Bone marrow (tissue), 2 donors: ENCODE results near the gene LRRIQ1.
"Not testable (repeated sequence)": the region's sequence is repeated elsewhere in the genome, so short reads cannot be mapped to it uniquely, and the experiment has no call there.

ENCODE experiments used
- DNase-seq, 2 donors: peaks; one replicate each; lab custom pipeline; 2025; lab: John Stamatoyannopoulos, UW

The LRRIQ1 gene

DNA sequence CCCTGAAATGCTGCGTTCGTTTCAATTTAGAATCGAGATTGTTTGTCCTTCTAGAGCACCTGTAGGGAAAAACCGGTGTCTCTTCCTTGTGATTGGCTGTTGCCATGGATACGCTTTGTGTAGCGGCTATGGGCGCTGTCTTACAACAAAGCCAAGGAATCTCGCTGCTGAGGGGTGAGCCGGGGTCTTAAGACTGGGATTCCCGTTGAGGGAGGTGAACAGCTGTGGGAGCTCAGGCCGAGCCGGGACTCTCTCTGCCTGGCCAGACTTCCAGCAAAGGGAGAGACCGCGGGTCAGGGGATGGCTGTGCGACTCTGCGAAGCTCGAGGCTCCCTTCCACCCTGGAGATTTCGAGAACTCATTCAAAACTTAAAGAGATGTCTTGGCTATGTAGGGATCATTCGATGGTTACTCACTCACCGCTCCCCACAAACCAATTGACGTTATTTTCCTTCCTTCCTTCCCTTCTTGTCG, at the start of gene LRRIQ1, which contains the start of gene TSPAN19:
TSS of gene LRRIQ1 (plus strand) at position 118 of the 474 bp plus-strand sequence. CDS start 1,826 bp downstream, outside the sequence.
TSS of gene TSPAN19 (minus strand) at position 44 of the 474 bp plus-strand sequence. CDS start 6,331 bp downstream, outside the sequence.
- DNase-seq: no peak

GRCh38 chr12:84986586-84986985, 49.6 kb upstream of the LRRIQ1 start:
- DNase-seq: no peak

- DNase-seq: no peak
Measured at GRCh38 chr12:84994426-84994825, 41.7 kb upstream of the LRRIQ1 start.

GRCh38 chr12:84995641-84996040, 40.5 kb upstream of the LRRIQ1 start:
- no peak for DNase-seq

DNA sequence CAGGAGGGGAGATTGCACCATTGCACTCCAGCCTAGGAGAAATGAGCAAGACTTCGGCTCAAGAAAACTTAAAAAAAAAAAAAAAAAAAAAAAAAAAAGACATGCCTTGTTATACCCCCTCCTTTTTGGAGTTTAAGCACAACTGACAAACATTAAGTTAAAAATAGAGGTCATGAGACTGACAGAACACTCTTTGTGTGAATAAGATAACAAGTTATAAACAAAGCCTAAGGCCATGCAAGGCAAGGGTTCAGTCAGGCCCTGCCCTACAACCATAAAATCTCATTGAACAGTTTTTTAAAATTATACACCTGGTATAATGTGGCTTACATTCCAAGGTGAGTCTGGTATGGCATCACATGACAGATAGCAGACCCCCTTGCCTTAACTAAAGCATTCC, 39.4 kb upstream of the LRRIQ1 start:
- no peak for DNase-seq

- DNase-seq: no peak
Measured at GRCh38 chr12:84998341-84998740, 37.8 kb upstream of the LRRIQ1 start.

- DNase-seq: no peak
Measured at GRCh38 chr12:85000729-85001128, 35.4 kb upstream of the LRRIQ1 start.

DNA sequence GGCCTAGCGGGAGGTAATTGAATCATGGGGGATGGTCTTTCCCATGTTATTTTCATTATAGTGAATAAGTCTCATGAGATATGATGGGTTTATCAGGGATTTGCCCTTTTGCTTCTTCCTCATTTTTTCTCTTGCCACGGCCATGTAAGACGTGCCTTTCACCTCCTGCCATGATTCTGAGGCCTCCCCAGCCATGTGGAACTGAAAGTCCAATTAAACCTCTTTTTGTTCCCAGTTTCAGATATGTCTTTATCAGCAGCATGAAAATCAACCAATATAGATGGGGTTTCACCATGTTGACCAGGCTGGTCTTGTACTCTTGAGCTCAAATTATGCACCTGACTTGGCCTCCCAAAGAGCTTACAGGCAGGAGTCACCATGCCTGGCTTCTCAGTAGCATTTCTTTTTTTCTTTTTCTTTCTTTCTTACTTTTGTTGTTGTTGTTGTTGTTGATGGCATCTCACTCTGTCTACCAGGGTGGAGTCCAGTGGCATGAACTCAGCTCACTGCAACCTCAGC, 33.3 kb upstream of the LRRIQ1 start:
- DNase-seq: no peak

DNA sequence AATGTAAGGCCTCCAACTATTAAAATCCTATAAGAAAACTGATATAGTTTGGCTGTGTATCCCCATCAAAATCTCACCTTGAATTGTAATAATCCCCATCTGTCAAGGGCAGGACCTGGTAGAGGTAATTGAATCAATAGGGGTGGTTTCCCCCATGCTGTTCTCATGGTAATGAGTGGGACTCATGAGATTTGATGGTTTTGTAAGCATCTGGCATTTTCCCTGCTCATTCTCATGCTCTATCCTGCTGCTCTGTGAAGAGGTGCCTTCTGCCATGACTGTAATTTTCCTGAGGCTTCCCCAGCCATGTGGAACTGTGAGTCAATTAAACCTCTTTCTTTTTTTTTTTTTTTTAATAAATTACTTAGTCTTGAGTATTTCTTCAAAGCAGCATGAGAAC, 31.9 kb upstream of the LRRIQ1 start:
- DNase-seq: no peak

DNA sequence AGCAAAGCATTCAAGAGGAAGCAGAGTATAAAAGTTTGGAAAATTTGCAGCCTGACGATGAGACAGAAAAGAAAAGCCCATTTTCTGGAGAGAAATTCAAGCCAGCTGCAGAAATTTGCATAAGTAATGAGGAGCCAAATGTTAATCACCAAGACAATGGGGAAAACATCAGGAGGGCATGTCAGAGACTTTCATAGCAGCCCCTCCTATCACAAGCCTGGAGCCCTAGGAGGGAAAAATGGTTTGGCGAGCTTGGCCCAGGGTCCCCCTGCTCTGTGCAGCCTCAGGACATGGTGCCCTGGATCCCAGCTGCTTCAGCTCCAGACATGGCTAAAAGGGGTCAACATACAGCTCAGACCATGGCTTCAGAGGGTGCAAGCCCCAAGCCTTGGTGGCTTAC, 31.1 kb upstream of the LRRIQ1 start:
- DNase-seq: not testable (repeated sequence)

GRCh38 chr12:85005615-85006014, 30.5 kb upstream of the LRRIQ1 start:
- no peak for DNase-seq

GRCh38 chr12:85006206-85006605, 29.9 kb upstream of the LRRIQ1 start:
- DNase-seq: no peak

GRCh38 chr12:85007836-85008235, 28.3 kb upstream of the LRRIQ1 start:
- no peak for DNase-seq

- no peak for DNase-seq
Measured at GRCh38 chr12:85016413-85016812, 19.7 kb upstream of the LRRIQ1 start.

DNA sequence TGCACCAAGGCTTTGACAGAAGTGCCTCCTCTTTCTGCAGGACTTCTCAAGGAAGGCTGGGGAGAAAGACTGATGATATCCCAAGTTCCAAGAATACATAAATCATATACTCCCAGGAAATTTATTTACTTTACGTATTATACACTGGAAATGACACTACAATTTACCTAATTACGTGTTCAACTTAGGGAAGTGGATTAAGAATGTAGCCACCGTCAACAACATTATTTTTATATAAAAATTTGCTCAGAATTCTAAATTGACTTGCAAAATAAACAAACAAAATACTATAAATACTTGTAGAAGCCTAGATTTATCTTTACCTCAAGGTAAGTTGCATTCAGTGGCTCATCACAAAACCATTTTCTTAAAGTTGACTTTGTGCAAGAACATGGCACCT, 19.0 kb upstream of the LRRIQ1 start:
- no peak for DNase-seq

- no peak for DNase-seq
Measured at GRCh38 chr12:85017618-85018017, 18.5 kb upstream of the LRRIQ1 start.

DNA sequence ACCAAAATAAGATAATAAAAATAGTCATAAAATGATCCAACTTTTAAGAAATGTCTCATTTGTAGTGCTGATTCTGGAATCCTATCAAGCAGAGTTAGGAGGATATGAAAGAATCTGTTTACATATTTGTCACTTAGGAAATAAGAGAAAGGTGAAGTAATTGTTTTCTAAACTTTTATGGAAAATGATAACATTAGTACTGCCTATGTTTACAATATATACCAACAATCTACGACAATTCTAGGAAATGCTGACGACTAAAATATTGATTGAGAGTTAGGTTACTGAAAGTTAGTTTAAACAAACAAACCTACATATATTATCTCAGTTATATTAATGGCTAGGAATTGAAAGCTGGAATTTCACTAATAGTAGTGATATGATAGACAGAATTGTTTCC, 18.1 kb upstream of the LRRIQ1 start:
- no peak for DNase-seq

DNA sequence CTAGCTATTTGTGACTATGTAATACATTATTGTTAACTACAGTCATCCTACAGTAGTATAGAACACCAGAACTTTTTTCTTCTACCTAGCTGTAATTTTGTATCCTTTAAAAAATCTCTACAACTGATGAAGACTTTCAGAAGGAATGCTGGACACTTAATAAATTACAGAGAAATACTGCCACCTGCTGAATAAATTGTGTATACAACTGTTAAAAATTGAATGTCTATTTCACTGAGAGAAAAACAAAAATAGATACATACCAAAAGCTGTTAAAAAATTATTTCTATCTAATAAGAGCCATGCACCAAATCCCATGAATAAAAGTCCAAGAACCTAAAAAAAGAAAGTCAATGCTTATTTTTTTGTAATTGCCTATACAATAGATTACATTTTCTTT, 6.7 kb upstream of the LRRIQ1 start:
- DNase-seq: no peak

GRCh38 chr12:85036733-85037132, 582 bp downstream of the LRRIQ1 start:
- DNase-seq: no peak

- DNase-seq: no peak
Measured at GRCh38 chr12:85041395-85041794, 5.2 kb downstream of the LRRIQ1 start.

DNA sequence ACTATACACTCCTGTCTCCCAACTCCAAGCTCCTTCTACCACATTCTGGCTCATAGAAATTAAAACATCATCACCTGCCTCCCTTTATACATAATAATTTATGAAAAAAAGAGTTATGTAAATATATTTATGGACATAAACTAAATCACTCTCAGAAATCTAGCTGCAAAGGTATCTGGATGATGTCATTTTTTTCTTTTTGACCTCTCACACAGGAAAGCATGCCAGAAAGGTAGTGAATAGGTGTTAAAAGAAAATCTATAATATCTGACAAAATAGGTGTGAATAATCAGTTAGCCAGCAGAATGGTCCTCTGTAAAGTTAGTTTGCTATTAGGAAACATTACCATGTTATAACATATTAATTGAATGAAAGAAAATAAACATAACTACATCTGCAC, 7.7 kb downstream of the LRRIQ1 start:
- no peak for DNase-seq

GRCh38 chr12:85057370-85057963, 21.3 kb downstream of the LRRIQ1 start:
- no peak for DNase-seq

DNA sequence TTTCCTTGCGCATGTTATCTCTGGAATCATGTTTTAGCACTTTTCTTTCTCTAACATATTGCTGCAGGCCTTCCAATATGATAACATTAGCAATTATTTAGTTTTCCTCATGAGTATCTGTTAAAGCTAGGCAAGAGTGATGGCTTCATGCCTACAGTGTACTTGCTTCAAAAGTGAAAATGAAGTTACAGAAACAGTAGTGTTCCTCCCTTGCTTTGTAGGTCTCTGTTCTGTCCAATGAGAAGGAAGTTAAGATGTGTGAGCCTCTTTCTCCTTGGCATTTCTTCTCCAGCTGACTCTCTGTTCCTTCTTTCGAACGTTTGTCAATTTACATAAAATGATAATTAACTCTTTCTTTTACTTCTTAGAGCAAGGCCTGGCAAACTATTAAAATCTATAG, 22.2 kb downstream of the LRRIQ1 start:
- DNase-seq: no peak

DNA sequence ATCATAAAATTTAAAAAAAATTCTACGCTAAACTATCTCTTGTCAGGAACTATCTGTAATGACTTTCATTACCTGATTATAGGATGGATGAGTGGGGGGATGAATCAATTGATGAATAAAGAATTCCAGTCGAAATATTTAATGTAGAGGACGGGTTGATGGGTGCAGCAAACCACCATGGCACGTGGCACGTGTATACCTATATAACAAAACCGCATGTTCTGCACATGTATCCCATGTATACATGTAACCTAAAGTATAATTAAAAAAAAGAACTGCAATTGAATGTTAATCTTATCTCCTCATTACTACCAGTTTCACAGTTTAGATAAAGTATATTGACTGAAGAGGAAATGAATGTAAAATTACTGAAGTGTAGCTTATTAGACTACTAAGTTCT, 23.4 kb downstream of the LRRIQ1 start:
- no peak for DNase-seq
